Measurements from ENCODE around the gene NOC3L.

NOC3L gene

DNA sequence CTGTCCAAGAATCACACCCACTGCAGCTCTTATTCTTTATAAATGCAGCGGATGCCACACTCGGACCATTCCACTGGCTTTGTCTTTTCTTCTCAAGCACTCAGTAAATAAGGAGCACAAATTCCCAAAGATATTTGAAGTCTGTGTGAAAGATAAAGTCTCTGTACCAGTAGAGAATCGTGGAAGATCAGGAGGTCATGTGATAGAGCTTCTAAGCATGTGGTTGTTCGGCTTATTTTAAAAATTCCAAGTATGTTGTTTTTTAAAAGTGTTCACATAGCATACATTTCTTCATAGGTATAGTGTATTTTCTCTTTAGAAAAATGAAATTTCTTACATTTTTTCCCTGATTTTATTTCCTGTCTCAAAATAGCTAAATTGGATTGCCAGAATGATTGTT, 75.8 kb downstream of the NOC3L start:
- TF ChIP-seq, protein P1, sequence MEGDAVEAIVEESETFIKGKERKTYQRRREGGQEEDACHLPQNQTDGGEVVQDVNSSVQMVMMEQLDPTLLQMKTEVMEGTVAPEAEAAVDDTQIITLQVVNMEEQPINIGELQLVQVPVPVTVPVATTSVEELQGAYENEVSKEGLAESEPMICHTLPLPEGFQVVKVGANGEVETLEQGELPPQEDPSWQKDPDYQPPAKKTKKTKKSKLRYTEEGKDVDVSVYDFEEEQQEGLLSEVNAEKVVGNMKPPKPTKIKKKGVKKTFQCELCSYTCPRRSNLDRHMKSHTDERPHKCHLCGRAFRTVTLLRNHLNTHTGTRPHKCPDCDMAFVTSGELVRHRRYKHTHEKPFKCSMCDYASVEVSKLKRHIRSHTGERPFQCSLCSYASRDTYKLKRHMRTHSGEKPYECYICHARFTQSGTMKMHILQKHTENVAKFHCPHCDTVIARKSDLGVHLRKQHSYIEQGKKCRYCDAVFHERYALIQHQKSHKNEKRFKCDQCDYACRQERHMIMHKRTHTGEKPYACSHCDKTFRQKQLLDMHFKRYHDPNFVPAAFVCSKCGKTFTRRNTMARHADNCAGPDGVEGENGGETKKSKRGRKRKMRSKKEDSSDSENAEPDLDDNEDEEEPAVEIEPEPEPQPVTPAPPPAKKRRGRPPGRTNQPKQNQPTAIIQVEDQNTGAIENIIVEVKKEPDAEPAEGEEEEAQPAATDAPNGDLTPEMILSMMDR (IDR thresholded peaks at IDR 0.05; ENCODE audit: extremely low read depth, missing control alignments) = no peak
- no peak for DNase-seq (ENCODE audit: low spot score)

DNA sequence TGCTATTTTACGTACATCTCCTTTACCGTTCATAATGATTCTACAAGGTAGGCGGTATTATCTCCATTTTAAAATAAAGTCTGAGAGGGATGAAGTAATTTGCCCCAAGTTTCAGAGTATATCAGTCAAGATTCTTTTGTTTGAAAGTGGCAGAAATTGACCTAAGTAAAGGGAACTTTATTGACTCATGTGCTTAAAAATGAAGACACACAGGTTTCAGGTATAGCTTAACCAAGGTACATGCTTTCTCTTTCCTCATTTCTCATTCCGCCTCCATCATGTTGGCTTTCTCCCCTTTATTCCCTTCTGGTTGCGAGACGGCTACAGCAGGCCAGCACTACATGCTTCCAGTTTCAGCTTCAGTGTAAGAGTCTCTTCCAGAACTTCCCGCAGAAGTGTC, 77.5 kb downstream of the NOC3L start:
- TF ChIP-seq, protein P1 (IDR thresholded peaks at IDR 0.05; ENCODE audit: extremely low read depth, missing control alignments) = no peak
- no peak for DNase-seq (ENCODE audit: low spot score)

All from GM20000 (cell line).